NCI-H2107 (cell line): ENCODE data around the gene PTTG1.

Experiments
- DNase-seq: peaks from one replicate; lab custom pipeline; 2025; lab: John Stamatoyannopoulos, UW

Gene PTTG1

DNA sequence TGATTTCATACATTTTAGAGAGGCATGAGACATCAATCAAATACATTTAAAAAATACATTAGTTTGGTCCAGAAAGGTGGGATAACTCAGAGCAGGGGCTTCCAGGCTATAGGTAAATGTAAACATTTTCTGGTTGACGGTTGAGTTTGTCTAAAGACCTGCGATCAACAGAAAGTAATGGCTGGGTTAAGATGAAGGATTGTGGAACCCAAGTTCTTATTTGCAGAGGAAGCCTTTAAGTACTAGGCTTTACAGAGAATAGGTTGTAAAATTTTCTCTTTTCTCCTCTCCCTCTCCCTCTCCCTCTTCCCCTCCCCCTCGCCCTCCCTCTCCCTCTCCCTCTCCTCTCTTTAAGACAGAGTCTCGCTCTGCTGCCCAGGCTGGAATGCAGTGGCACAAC, 50.8 kb downstream of the PTTG1 start:
- no peak for DNase-seq

DNA sequence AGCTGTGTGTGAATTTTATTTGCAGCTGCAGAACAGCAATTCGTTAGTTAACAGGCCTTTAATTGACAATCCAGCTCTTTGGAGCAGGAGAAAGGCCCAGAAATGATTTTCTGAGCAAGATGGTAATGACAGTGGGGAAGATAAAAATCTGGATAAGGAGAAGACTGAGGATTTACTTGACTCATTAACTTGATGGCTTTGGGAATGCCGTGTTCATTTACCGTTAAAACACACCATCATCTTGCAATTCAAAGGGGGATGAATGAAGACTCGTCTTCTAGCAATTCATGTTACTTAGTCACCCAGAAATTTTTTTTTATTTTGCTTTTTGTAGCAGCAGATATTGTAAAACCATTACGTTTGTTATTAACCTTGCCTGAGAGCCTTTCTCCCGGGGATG, 52.0 kb downstream of the PTTG1 start:
- no peak for DNase-seq

DNA sequence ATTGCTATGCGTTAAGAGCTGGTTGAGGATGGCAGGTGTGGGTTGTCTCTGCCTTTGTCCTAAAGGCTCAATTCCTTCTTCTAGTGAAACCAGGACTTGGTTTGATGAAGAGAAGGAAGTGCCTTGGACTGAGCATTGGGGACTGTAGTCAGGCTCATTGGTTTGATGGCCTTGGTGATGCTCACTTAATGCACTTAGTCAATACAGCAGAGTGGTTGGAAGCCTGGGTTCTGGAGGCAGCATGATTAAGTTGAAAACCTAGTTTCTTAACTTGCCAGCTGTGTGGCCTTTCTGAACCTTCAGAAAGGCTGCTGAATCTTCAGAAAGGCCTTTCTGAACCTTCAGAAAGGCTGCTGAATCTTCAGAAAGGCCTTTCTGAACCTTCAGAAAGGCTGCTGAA, 52.4 kb downstream of the PTTG1 start:
- no peak for DNase-seq

DNA sequence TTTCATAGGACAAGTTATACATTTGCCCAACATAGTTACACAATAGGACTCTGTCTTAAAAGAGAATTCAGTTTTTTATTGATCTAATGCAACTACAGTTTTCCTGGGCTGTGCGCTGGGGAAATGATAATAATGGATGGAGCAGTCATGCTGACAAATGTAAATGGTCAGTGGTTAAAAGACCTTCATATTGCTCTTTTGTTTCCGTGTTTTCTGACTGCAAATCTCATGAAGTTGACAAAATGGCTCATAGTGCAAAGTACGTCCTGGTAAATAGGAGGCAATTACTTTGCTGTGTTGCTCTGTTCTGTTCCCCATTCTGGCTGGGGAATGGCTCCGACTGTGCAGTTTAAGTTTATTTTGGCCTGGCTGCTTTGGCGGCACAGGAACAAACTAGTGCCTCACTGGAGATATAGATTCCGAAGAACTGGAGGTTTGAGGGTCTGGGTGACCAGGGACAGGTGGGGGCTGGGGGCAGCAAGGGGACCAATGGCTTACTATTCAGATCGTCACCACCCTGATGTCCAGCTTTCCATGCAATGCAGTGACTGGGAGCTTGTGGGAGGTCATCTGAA, 54.3 kb downstream of the PTTG1 start:
- no peak for DNase-seq

DNA sequence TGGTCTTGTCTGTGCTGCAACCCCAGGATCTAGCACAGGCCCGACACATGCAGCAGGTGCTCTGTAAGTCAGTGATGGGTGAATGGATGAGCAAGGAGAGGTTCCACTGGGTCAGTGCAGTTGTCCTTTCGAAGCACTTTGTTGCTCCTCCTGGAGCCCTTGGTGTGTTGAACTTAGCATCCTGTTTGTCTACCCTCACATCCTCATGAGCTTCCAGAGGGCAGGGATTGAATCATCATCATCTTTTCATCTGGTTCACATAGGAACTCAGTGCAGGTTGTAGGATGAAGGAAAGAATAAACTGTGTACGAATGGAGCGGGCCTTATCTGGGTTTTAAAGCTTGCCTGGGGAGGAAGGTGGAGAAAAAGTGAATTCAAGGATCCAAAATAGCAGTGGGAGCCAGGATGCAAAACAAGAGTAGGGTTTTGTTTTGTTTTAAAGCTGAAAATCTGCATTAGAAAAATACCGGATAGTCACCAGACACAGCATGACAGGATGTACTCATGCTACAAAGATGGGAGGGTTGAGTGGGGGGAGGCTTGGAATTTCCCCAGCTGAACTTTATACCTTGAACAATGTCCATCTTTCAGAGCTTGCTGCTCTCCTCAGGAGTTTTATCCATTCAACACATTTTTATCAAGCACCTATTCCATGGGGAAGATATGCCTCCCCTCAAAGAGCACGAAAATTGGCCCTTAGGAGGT, 55.8 kb downstream of the PTTG1 start:
- DNase-seq: no peak

DNA sequence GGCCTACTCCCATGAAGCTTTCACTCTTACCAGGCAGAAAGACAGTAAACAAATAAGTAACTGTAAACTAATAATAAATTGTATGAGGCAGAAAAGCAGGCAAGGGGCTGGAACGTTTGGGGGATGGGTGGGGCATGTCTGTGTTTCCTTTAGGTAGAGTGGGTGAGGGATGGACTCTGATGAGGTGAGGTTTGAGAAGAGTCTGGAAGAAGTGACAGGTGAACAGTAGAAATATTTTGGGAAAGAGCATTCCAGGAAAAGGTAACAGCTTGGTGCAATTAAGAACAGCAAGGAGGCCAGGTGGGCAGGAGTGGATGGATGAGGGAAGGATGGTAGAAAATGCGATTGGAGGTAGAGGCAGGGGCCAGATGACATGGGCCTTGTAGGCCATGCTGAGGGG, 56.5 kb downstream of the PTTG1 start:
- DNase-seq: no peak
